K562 (cell line): ENCODE data around the gene SLC6A8.

ENCODE experiments used
- CEBPB ChIP-seq: fragments of 450-650 bp; IDR thresholded peaks from 2 replicates; pipeline ENCODE4 v1.6.1; 2016; ENCODE audit warnings: missing genetic modification characterization, missing compliant biosample characterization
- JUNB ChIP-seq: fragments of 450-650 bp; formaldehyde crosslinking; conservative IDR thresholded peaks from 2 replicates; pipeline ENCODE4 v1.4.0; 2020; ENCODE audit warnings: mild to moderate bottlenecking
- NRF1 ChIP-seq, 2 experiments: fragments of 450-650 bp; IDR thresholded peaks in 1 of 2; conservative IDR thresholded peaks in 1 of 2; 2 replicates each; pipeline ENCODE4 v1.6.1; 2014; ENCODE audit warnings: mild to moderate bottlenecking in 2 of 2
- TF ChIP-seq, protein P1 (sequence below): sonication (generic); formaldehyde crosslinking; IDR thresholded peaks from 2 replicates; pipeline ENCODE4 v1.8.0; 2022; ENCODE audit warnings: mild to moderate bottlenecking, missing genetic modification reagents, borderline replicate concordance

DNA sequence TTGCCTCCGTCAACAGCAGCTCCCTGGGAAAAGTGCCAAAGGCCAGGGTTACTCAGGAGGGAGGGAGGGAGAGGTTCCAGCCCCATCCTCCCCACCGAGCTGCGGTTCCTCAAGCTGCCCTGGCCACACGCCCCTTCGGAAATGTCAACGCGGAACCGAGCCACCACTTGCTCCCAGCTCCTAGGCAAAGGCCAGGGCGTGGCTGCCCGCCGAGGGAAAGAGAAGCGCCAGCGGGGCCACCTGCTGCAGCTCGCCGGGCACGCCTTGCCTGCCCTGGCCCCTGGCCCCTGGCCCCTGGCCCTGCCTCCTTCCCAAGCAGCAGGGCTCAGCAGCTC, 15.3 kb downstream of the SLC6A8 start:
- TF ChIP-seq CEBPB (tag) (no peak), JUNB (CRISPR knock-in tag) (no peak), NRF1 (conservative IDR thresholded peaks at IDR 0.05 in 1 of 2, IDR thresholded peaks at IDR 0.05 in 1 of 2) (no peak)
- TF ChIP-seq, protein P1, sequence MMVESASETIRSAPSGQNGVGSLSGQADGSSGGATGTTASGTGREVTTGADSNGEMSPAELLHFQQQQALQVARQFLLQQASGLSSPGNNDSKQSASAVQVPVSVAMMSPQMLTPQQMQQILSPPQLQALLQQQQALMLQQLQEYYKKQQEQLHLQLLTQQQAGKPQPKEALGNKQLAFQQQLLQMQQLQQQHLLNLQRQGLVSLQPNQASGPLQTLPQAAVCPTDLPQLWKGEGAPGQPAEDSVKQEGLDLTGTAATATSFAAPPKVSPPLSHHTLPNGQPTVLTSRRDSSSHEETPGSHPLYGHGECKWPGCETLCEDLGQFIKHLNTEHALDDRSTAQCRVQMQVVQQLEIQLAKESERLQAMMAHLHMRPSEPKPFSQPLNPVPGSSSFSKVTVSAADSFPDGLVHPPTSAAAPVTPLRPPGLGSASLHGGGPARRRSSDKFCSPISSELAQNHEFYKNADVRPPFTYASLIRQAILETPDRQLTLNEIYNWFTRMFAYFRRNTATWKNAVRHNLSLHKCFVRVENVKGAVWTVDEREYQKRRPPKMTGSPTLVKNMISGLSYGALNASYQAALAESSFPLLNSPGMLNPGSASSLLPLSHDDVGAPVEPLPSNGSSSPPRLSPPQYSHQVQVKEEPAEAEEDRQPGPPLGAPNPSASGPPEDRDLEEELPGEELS (CRISPR knock-in tag) = no peak
